HG03460 (cell line): ENCODE measurements around the gene RIN3.

Source experiments
- ATAC-seq: cut with Tn5 transposase; IDR thresholded peaks from one replicate; pipeline ENCODE4 v1.9.1; 2021; ENCODE audit not compliant: unreplicated experiment

Gene RIN3

GRCh38 chr14:92506231-92506630 lies 7.3 kb upstream of the RIN3 start:
- ATAC-seq: no peak

GRCh38 chr14:92507174-92507768 lies 6.3 kb upstream of the RIN3 start:
- ATAC-seq: peak; percentile 63

- ATAC-seq: no peak
Observed at GRCh38 chr14:92510972-92511371, 2.6 kb upstream of the RIN3 start.

GRCh38 chr14:92511453-92512238 lies 1.9 kb upstream of the RIN3 start:
- no peak for ATAC-seq

- ATAC-seq: no peak
Observed at GRCh38 chr14:92512807-92513203, 776 bp upstream of the RIN3 start.

GRCh38 chr14:92513966-92514843 lies 624 bp downstream of the RIN3 start:
- ATAC-seq: no peak

GRCh38 chr14:92514844-92515514 lies 1.4 kb downstream of the RIN3 start:
- ATAC-seq: no peak

- no peak for ATAC-seq
Observed at GRCh38 chr14:92515546-92516343, 2.2 kb downstream of the RIN3 start.

GRCh38 chr14:92516344-92516965 lies 2.9 kb downstream of the RIN3 start:
- ATAC-seq: no peak

GRCh38 chr14:92516966-92517506 lies 3.5 kb downstream of the RIN3 start:
- no peak for ATAC-seq

- no peak for ATAC-seq
Observed at GRCh38 chr14:92517761-92518160, 4.2 kb downstream of the RIN3 start.

GRCh38 chr14:92519246-92520101 lies 5.9 kb downstream of the RIN3 start:
- no peak for ATAC-seq

GRCh38 chr14:92520102-92521057 lies 6.8 kb downstream of the RIN3 start:
- no peak for ATAC-seq

GRCh38 chr14:92521058-92521415 lies 7.5 kb downstream of the RIN3 start:
- ATAC-seq: no peak

- ATAC-seq: no peak
Observed at GRCh38 chr14:92523752-92524151, 10.2 kb downstream of the RIN3 start.

- ATAC-seq: no peak
Observed at GRCh38 chr14:92524602-92525185, 11.1 kb downstream of the RIN3 start.
